SK-N-SH (cell line): ENCODE data around the gene NYNRIN. TPM values are rescaled to one million over a fixed set of nuclear protein-coding genes. Genes with fewer than 3 reads are reported as not detected.

Experiments used
- CTCF ChIA-PET: fragments of 300-600, 350-600 bp; formaldehyde crosslinking; extraction: SDS; loops from one replicate; lab custom pipeline; 2021; lab: Yijun Ruan, JAX
- POLR2A ChIA-PET: fragments of 350-600 bp; sonication (Branson Sonifier 250); formaldehyde crosslinking; extraction: SDS; loops from one replicate; lab custom pipeline; 2020; ENCODE audit warnings: antibody characterized with exemption, inconsistent platforms; lab: Yijun Ruan, JAX
- DNase-seq: peaks from one replicate; pipeline ENCODE4 v3.0.0; 2012
- H2AFZ ChIP-seq: fragments of 200-600 bp; sonication (generic); 2 replicates; pipeline ENCODE4 v1.8.1; 2016; ENCODE audit warnings: antibody characterized with exemption, mild to moderate bottlenecking, low read depth
- H3F3A ChIP-seq: fragments of 200-600 bp; sonication (generic); replicated peaks from 2 replicates; pipeline ENCODE3; 2016; ENCODE audit warnings: antibody characterized with exemption, mild to moderate bottlenecking; ENCODE audit not compliant: insufficient read depth
- H3K27ac ChIP-seq, 2 experiments: fragments of 200-500 bp in 1 of 2; fragments of 200-600 bp in 1 of 2; sonication (Bioruptor generic) in 1 of 2; sonication (generic), shearing (Covaris generic) in 1 of 2; 2 replicates each; pipeline versions ENCODE4 v1.5.1 to v1.6.1; 2014 to 2016; ENCODE audit warnings: low read depth in 2 of 2, inconsistent platforms in 1 of 2, low read length in 1 of 2, mild to moderate bottlenecking in 1 of 2, mixed read lengths in 1 of 2
- H3K27me3 ChIP-seq: fragments of 200-600 bp; sonication (generic), shearing (Covaris generic); 2 replicates; pipeline ENCODE4 v1.6.1; 2016; ENCODE audit warnings: mixed run types; ENCODE audit not compliant: insufficient read depth
- H3K36me3 ChIP-seq, 2 experiments: fragments of 200-500 bp in 1 of 2; fragments of 200-600 bp in 1 of 2; sonication (Bioruptor generic) in 1 of 2; sonication (generic) in 1 of 2; replicated peaks in 1 of 2; 2 replicates each; pipeline versions ENCODE3 to v1.5.1; 2014 to 2016; ENCODE audit warnings: low read length in 1 of 2, mild to moderate bottlenecking in 1 of 2; ENCODE audit not compliant: insufficient read depth in 2 of 2, control insufficient read depth in 1 of 2
- H3K4me1 ChIP-seq, 2 experiments: fragments of 200-500 bp in 1 of 2; fragments of 200-600 bp in 1 of 2; sonication (Bioruptor generic) in 1 of 2; sonication (generic), shearing (Covaris generic) in 1 of 2; 2 replicates each; pipeline versions ENCODE4 v1.5.1 to v1.6.1; 2014 to 2016; ENCODE audit warnings: low read depth in 1 of 2, low read length in 1 of 2, mixed run types in 1 of 2; ENCODE audit not compliant: insufficient read depth in 2 of 2, control insufficient read depth in 1 of 2
- H3K4me2 ChIP-seq: fragments of 200-600 bp; sonication (generic), shearing (Covaris generic); 2 replicates; pipeline ENCODE4 v1.6.1; 2017; ENCODE audit warnings: mixed run types
- H3K4me3 ChIP-seq, 2 experiments: fragments of 200-500 bp in 1 of 2; fragments of 200-600 bp in 1 of 2; sonication (Bioruptor generic) in 1 of 2; sonication (generic), shearing (Covaris generic) in 1 of 2; 2 replicates each; pipeline versions ENCODE4 v1.5.1 to v1.8.1; 2014 to 2016; ENCODE audit warnings: low read depth in 2 of 2, inconsistent platforms in 1 of 2, low read length in 1 of 2, mild to moderate bottlenecking in 1 of 2, mixed read lengths in 1 of 2, moderate library complexity in 1 of 2
- H3K79me2 ChIP-seq: fragments of 200-600 bp; sonication (generic); 2 replicates; pipeline ENCODE4 v1.8.1; 2017; ENCODE audit warnings: mild to moderate bottlenecking; ENCODE audit not compliant: insufficient read depth
- H3K9ac ChIP-seq: fragments of 200-600 bp; sonication (generic); 2 replicates; pipeline ENCODE4 v1.6.1; 2017; ENCODE audit warnings: mixed run types
- H3K9me2 ChIP-seq: fragments of 200-600 bp; sonication (generic); 2 replicates; pipeline ENCODE4 v1.6.1; 2017; ENCODE audit warnings: mixed run types
- H3K9me3 ChIP-seq: fragments of 200-600 bp; sonication (generic); 2 replicates; pipeline ENCODE4 v1.6.1; 2017; ENCODE audit warnings: mixed run types, mild to moderate bottlenecking, moderate library complexity
- H4K20me1 ChIP-seq: fragments of 200-600 bp; sonication (generic); 2 replicates; pipeline ENCODE4 v1.6.1; 2017; ENCODE audit warnings: mild to moderate bottlenecking, mixed run types; ENCODE audit not compliant: insufficient read depth
- CHD2 ChIP-seq: fragments of 150-350 bp; IDR thresholded peaks from 2 replicates; pipeline ENCODE4 v1.6.1; 2018; ENCODE audit warnings: low read length; ENCODE audit not compliant: partially characterized antibody
- CTCF ChIP-seq: fragments of 200-600 bp; sonication (generic); IDR thresholded peaks from 2 replicates; pipeline ENCODE4 v1.6.1; 2017; ENCODE audit warnings: antibody characterized with exemption, mild to moderate bottlenecking, moderate library complexity
- ELF1 ChIP-seq: IDR thresholded peaks from 2 replicates; pipeline ENCODE4 v1.4.0; 2012
- FOXJ3 ChIP-seq: sonication (generic); formaldehyde crosslinking; IDR thresholded peaks from 2 replicates; pipeline ENCODE4 v1.5.1; 2020; ENCODE audit warnings: mild to moderate bottlenecking, missing genetic modification reagents
- GABPA ChIP-seq: IDR thresholded peaks from 2 replicates; pipeline ENCODE4 v1.4.0; 2012; ENCODE audit warnings: low read depth, mild to moderate bottlenecking
- MEF2A ChIP-seq: IDR thresholded peaks from 2 replicates; pipeline ENCODE4 v1.4.0; 2012; ENCODE audit warnings: low read depth, borderline replicate concordance
- REST ChIP-seq: IDR thresholded peaks from 2 replicates; pipeline ENCODE4 v1.6.1; 2012; ENCODE audit warnings: mild to moderate bottlenecking, low read depth, low read length, moderate library complexity
- RFX5 ChIP-seq: IDR thresholded peaks from 2 replicates; pipeline ENCODE4 v1.6.1; 2012; ENCODE audit warnings: mild to moderate bottlenecking, improper control_type of control experiment, low read length
- RXRA ChIP-seq: IDR thresholded peaks from 2 replicates; pipeline ENCODE4 v1.4.0; 2012; ENCODE audit warnings: low read depth, mild to moderate bottlenecking, borderline replicate concordance
- SIN3A ChIP-seq: IDR thresholded peaks from 2 replicates; pipeline ENCODE4 v1.6.1; 2012; ENCODE audit warnings: low read depth, mild to moderate bottlenecking, low read length, moderate library complexity, borderline replicate concordance
- USF2 ChIP-seq: fragments of 150-350 bp; IDR thresholded peaks from 2 replicates; pipeline ENCODE4 v1.6.1; 2017; ENCODE audit warnings: antibody characterized with exemption, low read length, low read depth, borderline replicate concordance
- YY1 ChIP-seq: IDR thresholded peaks from 2 replicates; pipeline ENCODE4 v1.4.0; 2012; ENCODE audit warnings: low read depth, mild to moderate bottlenecking
- WGBS: methylation state at CpG from one replicate; pipeline ENCODE4 v1.1.6; 2017; ENCODE audit warnings: low lambda C conversion rate; 5-methylcytosine and 5-hydroxymethylcytosine counted together
- polyA plus RNA-seq, 3 experiments: library from polyadenylated mRNA; depleted of rRNA; stranded (reverse); fragments of >200 nt; gene quantifications; 2 replicates each; pipeline ENCODE4 v1.2.3, GENCODE V29; 2012

Gene NYNRIN
- polyA plus RNA-seq, 1 of the 3 experiments (the other 2 are of a cell fraction): 4.8 TPM

- 83% methylated on average over 22 of the region's 24 CpGs for WGBS
- no peak for TF ChIP-seq RXRA
- no peak for TF ChIP-seq ELF1
- TF ChIP-seq YY1: no peak
- no peak for TF ChIP-seq MEF2A
- no peak for TF ChIP-seq CHD2
- TF ChIP-seq FOXJ3: no peak
- TF ChIP-seq REST: no peak
- no peak for TF ChIP-seq SIN3A
- no peak for TF ChIP-seq USF2
- no peak for TF ChIP-seq RFX5
- TF ChIP-seq GABPA: no peak
- TF ChIP-seq CTCF: no peak
- H3K79me2 ChIP-seq: peaks cover 31% of the 10 kb centered on the region
- peak overlapping the region; percentile 98 for H3K4me2 ChIP-seq
- no peaks in the 10 kb centered on the region for H3K9me2 ChIP-seq
- H2AFZ ChIP-seq: no peak overlapping the region
- 0 out of 2 replicates have a peak overlapping the region, but pooled peaks have one; percentile 2 for H3K9ac ChIP-seq
- peaks cover 29 to 39% of the 10 kb centered on the region in 2 experiments for H3K36me3 ChIP-seq
- no peaks in the 10 kb centered on the region for H3K27me3 ChIP-seq
- peaks cover 16% of the 10 kb centered on the region for H4K20me1 ChIP-seq
- H3K4me3 ChIP-seq: peak overlapping the region; percentile 71 to 87
- CTCF ChIA-PET: interaction anchor here (0.9 to 16.4 kb wide), 42 partner anchors 8 to 271 kb away, joined by 3 to 445 read pairs (median 8); partner anchors contain the start of genes ADCY4, CIDEB, IPO4 and IRF9
- peak; percentile 17 for DNase-seq
- no peaks in the 10 kb centered on the region for H3K9me3 ChIP-seq
- H3K4me1 ChIP-seq: peaks cover 21 to 26% of the 10 kb centered on the region in 2 experiments; a peak in 2 of 4 replicates
- peaks cover 26% of the 10 kb centered on the region for H3F3A ChIP-seq
- POLR2A ChIA-PET: interaction anchor here (0.7 to 3.9 kb wide), 9 partner anchors 24 to 190 kb away, joined by 3 to 37 read pairs (median 4); partner anchors contain the start of gene TINF2
- H3K27ac ChIP-seq: no peak overlapping the region
Observed at GRCh38 chr14:24432259-24433131, 33.7 kb downstream of the NYNRIN start.
